Natural killer cell (primary cell): Measurements from ENCODE around the gene OSBP. TPM values are rescaled to one million over a fixed set of nuclear protein-coding genes. Genes with fewer than 3 reads are reported as not detected.

ENCODE experiments used
- ATAC-seq, 3 donors: fragments of 150-1000 bp in 2 of 3; fragments of 200-7000 bp in 1 of 3; cut with Tn5 transposase; 1 replicate in 1 of 3; 2 replicates in 2 of 3; pipeline ENCODE4 v1.10.0; 2021; ENCODE audit warnings: mild to moderate bottlenecking in 2 of 3, moderate library complexity in 2 of 3
- DNase-seq, 2 donors: peaks; one replicate each; pipeline versions ENCODE4 v3.0.0 to v3.0.0-alpha.2; 2013 to 2021; ENCODE audit warnings: mixed read lengths in 1 of 2
- H3K27ac ChIP-seq: one replicate; pipeline ENCODE4 v1.5.1; 2013; ENCODE audit warnings: mild to moderate bottlenecking, low read length
- H3K27me3 ChIP-seq: one replicate; pipeline ENCODE4 v1.6.1; 2013; ENCODE audit warnings: low read length; ENCODE audit not compliant: control insufficient read depth, insufficient read depth
- H3K36me3 ChIP-seq: one replicate; pipeline ENCODE4 v1.6.1; 2013; ENCODE audit warnings: low read length; ENCODE audit not compliant: control insufficient read depth, insufficient read depth
- H3K4me1 ChIP-seq: one replicate; pipeline ENCODE4 v1.6.1; 2013; ENCODE audit warnings: low read length; ENCODE audit not compliant: control insufficient read depth, insufficient read depth
- H3K4me3 ChIP-seq: one replicate; pipeline ENCODE4 v1.5.1; 2013; ENCODE audit warnings: low read length
- H3K9me3 ChIP-seq: one replicate; pipeline ENCODE4 v1.6.1; 2013; ENCODE audit warnings: low read length; ENCODE audit not compliant: control insufficient read depth, insufficient read depth
- H3K27ac Mint-ChIP-seq, 2 donors: one replicate each; pipeline ENCODE4 v1.8.0; 2022; ENCODE audit warnings: mild to moderate bottlenecking in 2 of 2, mixed read lengths in 2 of 2, moderate library complexity in 1 of 2
- H3K27me3 Mint-ChIP-seq, 2 donors: one replicate each; pipeline ENCODE4 v1.8.0; 2022; ENCODE audit warnings: low read depth in 2 of 2, mixed read lengths in 2 of 2
- H3K36me3 Mint-ChIP-seq: one replicate; pipeline ENCODE4 v1.8.0; 2022; ENCODE audit warnings: mixed read lengths
- H3K4me1 Mint-ChIP-seq, 2 donors: one replicate each; pipeline ENCODE4 v1.8.0; 2022; ENCODE audit warnings: mixed read lengths in 2 of 2
- H3K4me3 Mint-ChIP-seq: one replicate; pipeline ENCODE4 v1.8.0; 2022; ENCODE audit warnings: mild to moderate bottlenecking, moderate library complexity, mixed read lengths
- H3K9me3 Mint-ChIP-seq, 2 donors: one replicate each; pipeline ENCODE4 v1.8.0; 2022; ENCODE audit warnings: mixed read lengths in 2 of 2
- CTCF ChIP-seq: fragments of 200-600 bp; IDR thresholded peaks from one replicate; pipeline ENCODE4 v1.8.0; 2022; ENCODE audit warnings: antibody characterized with exemption
- WGBS: methylation state at CpG from one replicate; pipeline ENCODE4 v1.1.7; 2013; ENCODE audit warnings: missing lambda C conversion rate; ENCODE audit not compliant: insufficient coverage; 5-methylcytosine and 5-hydroxymethylcytosine counted together
- intact Hi-C: fragments of 100-400 bp; cut with micrococcal nuclease; formaldehyde crosslinking; loops from one replicate; pipeline ENCODE4 v1.14.2; 2022
- total RNA-seq, 4 donors: library from RNA; stranded (reverse); fragments of 120-200 nt in 1 of 4; gene quantifications; one replicate each; pipeline versions ENCODE4 v1.2.3 to v1.2.4, GENCODE V29; 2013 to 2022

The OSBP gene
- total RNA-seq, 3 donors from 2014 or later (not counting 1 experiment from before 2014, with no cell fraction given), result 40.5 to 58.5 (median 51.3) TPM

GRCh38 chr11:59582006-59582405, 33.6 kb downstream of the OSBP start:
- DNase-seq (no peak), ATAC-seq (no peak)
- peaks cover 7% of the 10 kb centered on the region for H3K9me3 ChIP-seq
- Mint-ChIP-seq H3K4me1 (peaks cover 0 to 5% of the 10 kb centered on the region in 2 donors), H3K9me3 (peaks cover 4 to 7% of the 10 kb centered on the region in 2 donors), H3K27me3 (no peaks in the 10 kb centered on the region), H3K36me3 (peaks cover 37% of the 10 kb centered on the region), H3K27ac (no peak overlapping the region), H3K4me3 (no peak overlapping the region)
- WGBS, result 100% methylated on average over 1 of the region's 1 CpG
- no peaks in the 10 kb centered on the region for H3K4me1 ChIP-seq
- H3K36me3 ChIP-seq, result peaks cover 62% of the 10 kb centered on the region
- H3K27ac ChIP-seq, result no peak overlapping the region
- intact Hi-C loops, result no loop called here
- H3K27me3 ChIP-seq, result no peaks in the 10 kb centered on the region
- H3K4me3 ChIP-seq, result no peak overlapping the region
- TF ChIP-seq CTCF, result no peak

DNA sequence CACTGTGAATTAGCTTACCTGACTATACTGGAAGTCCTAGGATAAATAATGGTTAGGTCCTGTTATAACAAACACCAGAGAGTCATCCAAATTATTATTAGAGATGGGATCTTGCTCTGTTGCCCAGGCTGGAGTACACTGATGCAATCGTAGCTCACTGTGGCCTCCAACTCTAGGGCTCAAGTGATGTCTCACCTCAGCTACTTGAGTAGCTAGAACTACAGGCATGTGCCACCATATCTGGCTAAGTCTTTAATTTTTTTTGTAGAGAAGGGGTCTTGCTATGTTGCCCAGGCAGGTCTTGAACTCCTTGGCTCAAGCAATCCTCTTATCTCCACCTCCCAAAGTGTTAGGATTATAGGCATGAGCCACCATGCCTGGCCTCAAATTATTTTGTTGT, 37.2 kb downstream of the OSBP start:
- WGBS, result 100% methylated on average over 1 of the region's 1 CpG
- H3K27me3 ChIP-seq, result no peaks in the 10 kb centered on the region
- H3K9me3 ChIP-seq, result no peaks in the 10 kb centered on the region
- H3K27ac ChIP-seq, result no peak overlapping the region
- intact Hi-C loops, result no loop called here
- no peaks in the 10 kb centered on the region for H3K4me1 Mint-ChIP-seq
- peaks cover 67% of the 10 kb centered on the region for H3K36me3 ChIP-seq
- ATAC-seq (no peak), DNase-seq (no peak)
- H3K27me3 Mint-ChIP-seq, result no peaks in the 10 kb centered on the region
- H3K27ac Mint-ChIP-seq, result no peak overlapping the region
- peaks cover 43% of the 10 kb centered on the region for H3K36me3 Mint-ChIP-seq
- H3K4me3 Mint-ChIP-seq, result no peak overlapping the region
- H3K9me3 Mint-ChIP-seq, result no peaks in the 10 kb centered on the region
- TF ChIP-seq CTCF, result no peak
- H3K4me3 ChIP-seq, result no peak overlapping the region
- H3K4me1 ChIP-seq, result no peaks in the 10 kb centered on the region

GRCh38 chr11:59575505-59575904, 40.1 kb downstream of the OSBP start:
- H3K27me3 ChIP-seq, result no peaks in the 10 kb centered on the region
- Mint-ChIP-seq H3K36me3 (peaks cover 37% of the 10 kb centered on the region), H3K9me3 (no peaks in the 10 kb centered on the region), H3K27ac (peak overlapping the region in 1 of 2 donors; percentile 74), H3K4me1 (no peaks in the 10 kb centered on the region), H3K27me3 (no peaks in the 10 kb centered on the region), H3K4me3 (no peak overlapping the region)
- H3K27ac ChIP-seq, result no peak overlapping the region
- ATAC-seq, result no peak
- no peak for TF ChIP-seq CTCF
- H3K36me3 ChIP-seq, result peaks cover 53% of the 10 kb centered on the region
- H3K4me1 ChIP-seq, result no peaks in the 10 kb centered on the region
- WGBS, result no CpG with 5 or more reads among the region's 1 CpG
- no peaks in the 10 kb centered on the region for H3K9me3 ChIP-seq
- intact Hi-C loops, result no loop called here
- H3K4me3 ChIP-seq, result no peak overlapping the region
- DNase-seq, result no peak

GRCh38 chr11:59574932-59575502, 40.6 kb downstream of the OSBP start:
- H3K27ac Mint-ChIP-seq, result peak overlapping the region; percentile 32 to 74
- H3K27me3 Mint-ChIP-seq, result no peaks in the 10 kb centered on the region
- peaks cover 33% of the 10 kb centered on the region for H3K36me3 Mint-ChIP-seq
- Histone ChIP-seq H3K36me3 (peaks cover 48% of the 10 kb centered on the region), H3K9me3 (no peaks in the 10 kb centered on the region), H3K4me1 (no peaks in the 10 kb centered on the region), H3K27ac (no peak overlapping the region), H3K27me3 (no peaks in the 10 kb centered on the region), H3K4me3 (no peak overlapping the region)
- H3K9me3 Mint-ChIP-seq, result no peaks in the 10 kb centered on the region
- no peak for DNase-seq
- intact Hi-C loops, result no loop called here
- WGBS, result 100% methylated on average over 4 of the region's 5 CpGs
- H3K4me1 Mint-ChIP-seq, result no peaks in the 10 kb centered on the region
- no peak for ATAC-seq
- no peak overlapping the region for H3K4me3 Mint-ChIP-seq
- TF ChIP-seq CTCF, result no peak
